NOMO-1 treated with DMSO at 0.1 percent for 48 hours (cell line): Measurements from ENCODE around the gene TENM3.

ENCODE experiments used
- DNase-seq: peaks from one replicate; lab custom pipeline; 2025; ENCODE audit not compliant: unreplicated experiment; lab: John Stamatoyannopoulos, UW

TENM3 gene

GRCh38 chr4:182828360-182829025, 585.3 kb downstream of the TENM3 start:
- no peak for DNase-seq

- DNase-seq: no peak
These were observed 586.0 kb downstream of the TENM3 start for GRCh38 chr4:182829196-182829595.

DNA sequence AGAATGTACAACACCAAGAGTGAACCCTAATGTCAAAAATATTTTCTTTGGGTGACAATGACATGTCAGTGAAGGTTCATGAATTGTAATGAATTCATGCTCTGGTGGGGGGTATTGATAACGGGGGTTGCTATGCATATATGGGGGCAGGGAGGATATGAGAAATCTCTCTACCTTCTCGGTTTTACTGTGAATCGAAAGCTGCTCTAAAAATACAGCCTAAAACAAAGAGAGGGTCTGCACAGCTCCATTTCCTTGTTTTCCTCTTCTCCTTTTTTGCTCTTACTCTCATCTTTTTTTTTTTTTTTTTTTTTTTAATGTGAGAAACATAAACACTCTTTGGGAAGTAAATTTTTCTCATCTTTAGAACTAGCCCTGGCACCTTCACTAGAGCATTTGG, 588.2 kb downstream of the TENM3 start:
- DNase-seq: no peak

GRCh38 chr4:182832352-182833120, 589.3 kb downstream of the TENM3 start:
- no peak for DNase-seq

- no peak for DNase-seq
These were observed 592.0 kb downstream of the TENM3 start for GRCh38 chr4:182835006-182835740.

DNA sequence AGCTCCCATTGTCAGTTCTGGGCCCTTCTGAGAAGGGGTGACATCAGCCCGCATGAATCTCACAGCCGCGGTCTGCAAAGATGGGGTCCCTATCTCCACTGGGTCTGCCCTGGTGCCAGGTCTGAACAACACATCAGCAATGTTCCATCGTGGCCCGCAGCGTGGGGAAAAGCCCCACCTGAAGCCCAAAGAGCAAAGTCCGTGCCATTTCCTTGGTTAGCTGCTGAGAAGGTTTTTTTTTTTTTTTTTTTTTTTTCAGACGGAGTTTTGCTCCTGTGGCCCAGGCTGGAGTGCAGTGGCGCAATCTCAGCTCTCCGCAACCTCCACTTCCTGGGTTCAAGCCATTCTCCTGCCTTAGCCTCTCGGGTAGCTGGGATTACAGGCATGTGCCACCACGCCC, 594.6 kb downstream of the TENM3 start:
- no peak for DNase-seq

- DNase-seq: no peak
These were observed 595.3 kb downstream of the TENM3 start for GRCh38 chr4:182838535-182838934.

DNA sequence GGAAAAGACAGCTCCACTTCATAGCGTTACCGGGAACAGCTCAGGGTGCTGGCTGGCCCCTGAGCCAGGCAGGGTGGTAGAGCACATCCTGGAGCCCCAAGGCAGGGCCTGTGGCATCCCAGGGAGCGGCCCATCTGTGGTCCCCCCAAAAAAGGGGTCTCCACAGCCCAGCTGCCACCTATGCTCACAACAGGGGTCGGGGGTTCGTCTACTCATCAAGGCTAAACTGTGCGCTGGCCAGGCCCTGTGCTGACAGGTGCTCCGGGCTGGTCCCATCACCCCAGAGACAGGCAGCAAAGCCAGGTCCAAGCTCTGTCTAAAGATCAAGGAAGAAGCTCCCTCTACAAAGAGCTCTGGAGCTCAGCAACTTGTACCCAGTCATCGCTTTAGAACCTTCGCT, 596.1 kb downstream of the TENM3 start:
- no peak for DNase-seq

DNA sequence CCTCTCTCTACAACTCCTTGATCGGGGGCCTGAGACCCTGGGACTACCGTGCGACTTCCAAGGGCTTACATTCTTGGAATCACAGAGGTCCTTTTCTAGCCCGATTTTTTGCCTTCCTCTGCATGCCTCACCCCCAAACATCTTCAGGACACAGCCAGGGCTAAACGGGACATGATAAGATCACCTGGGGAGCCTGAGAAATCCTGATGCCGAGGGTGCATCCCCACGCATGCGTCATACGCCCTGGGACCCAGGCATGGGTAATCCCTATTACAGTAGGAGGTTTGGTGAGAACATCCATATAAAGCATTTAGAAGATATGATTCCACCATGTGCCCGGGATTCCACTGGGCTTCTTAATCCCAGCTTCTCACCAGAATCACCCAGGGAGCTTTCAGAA, 596.9 kb downstream of the TENM3 start:
- DNase-seq: no peak

GRCh38 chr4:182842104-182842600, 599.0 kb downstream of the TENM3 start:
- DNase-seq: no peak

DNA sequence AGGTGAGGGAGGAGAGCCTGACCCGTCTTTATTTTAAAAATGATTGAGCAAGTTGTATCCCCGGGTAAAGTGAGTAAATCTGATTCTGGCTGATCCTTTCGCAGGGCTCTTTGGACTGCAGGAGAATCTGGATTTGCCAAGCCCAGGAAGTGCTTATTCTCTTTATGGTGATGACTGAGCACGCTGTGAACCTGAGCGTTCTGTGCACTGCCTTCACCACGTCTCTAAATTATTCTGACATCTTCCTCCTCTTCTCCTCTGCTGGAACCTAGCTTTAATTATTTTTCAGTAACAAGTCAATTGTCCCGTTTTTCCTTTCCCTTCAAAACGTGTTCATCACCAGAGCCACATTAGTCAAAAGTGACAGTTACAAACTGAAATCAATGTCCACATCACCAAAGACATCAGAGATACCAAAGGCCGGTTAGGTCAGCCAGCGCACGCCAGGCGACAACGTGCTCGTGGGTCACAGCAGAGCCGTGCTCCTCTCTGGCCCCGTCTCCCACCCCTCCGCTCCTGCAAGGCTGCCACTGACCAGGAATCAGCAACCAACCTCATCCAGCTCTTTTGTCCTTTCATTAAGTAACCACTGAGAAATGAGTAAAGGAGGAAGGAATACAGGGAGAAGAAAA, 599.7 kb downstream of the TENM3 start:
- no peak for DNase-seq

- no peak for DNase-seq
These were observed 600.7 kb downstream of the TENM3 start for GRCh38 chr4:182843808-182844325.

- DNase-seq: no peak
These were observed 602.4 kb downstream of the TENM3 start for GRCh38 chr4:182845618-182846017.

DNA sequence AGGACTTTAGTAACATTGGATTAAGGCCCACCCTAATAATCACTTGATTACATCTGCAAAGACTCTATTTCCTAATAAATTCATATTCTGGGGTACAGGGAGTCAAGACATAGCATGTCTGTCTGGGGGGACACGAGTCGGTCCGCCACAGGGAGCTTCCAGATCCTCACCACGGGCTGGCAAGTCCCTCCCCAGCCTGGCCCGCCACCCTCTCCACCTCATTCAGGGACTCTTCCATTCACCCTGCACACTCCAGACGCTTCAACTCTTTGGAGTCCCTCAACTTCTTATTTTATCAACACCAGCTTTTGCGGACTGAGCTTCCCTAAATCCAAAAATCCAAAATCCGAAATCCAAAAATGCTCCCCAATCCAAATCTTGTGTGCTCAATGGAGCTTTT, 602.8 kb downstream of the TENM3 start:
- DNase-seq: no peak

GRCh38 chr4:182847576-182848450, 604.6 kb downstream of the TENM3 start:
- DNase-seq: no peak

DNA sequence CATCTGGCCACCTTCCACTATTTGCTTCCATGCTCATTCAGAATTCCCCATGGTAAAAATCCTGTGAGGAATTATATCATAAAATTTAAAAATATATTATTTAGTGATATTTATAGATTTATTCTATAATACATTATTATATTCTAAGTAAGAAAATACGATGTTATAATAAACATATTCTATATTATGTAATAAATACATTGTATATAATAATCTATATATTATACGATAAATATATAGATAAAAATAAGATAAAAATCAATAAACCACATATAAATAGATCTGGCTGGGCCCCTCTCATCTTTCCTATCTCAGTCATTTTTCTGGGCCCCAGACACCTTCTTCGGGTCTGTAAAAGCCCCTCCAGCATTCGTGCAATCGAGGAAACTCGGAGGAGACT, 605.5 kb downstream of the TENM3 start:
- DNase-seq: no peak
